ENCODE measurements around the gene GALNT14. TPM values are rescaled to one million over a fixed set of nuclear protein-coding genes. Genes with fewer than 3 reads are reported as not detected.

Gene GALNT14
- total RNA-seq, 2 experiments from 2014 or later = not detected

DNA sequence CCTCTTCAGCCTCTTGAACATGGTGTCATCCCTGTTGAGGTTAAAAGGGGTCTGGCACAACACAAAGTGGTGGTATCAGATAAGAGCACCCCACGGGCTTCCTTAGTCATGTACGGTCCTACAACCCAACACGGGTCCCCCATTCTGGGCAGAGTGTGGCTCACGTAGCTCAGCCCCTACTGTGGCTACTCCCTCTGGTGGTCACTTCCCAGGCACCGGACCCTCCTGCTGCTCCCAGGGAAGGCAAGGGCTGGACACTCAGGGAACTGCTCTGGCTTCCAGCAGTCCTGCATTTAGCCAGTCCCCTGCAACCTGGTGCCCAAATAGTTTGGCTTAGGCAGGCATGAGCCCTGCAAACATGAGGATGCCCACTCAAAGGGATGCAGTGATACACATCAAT lies 58.6 kb downstream of the GALNT14 start:
- no peak overlapping the region for H3K27ac Mint-ChIP-seq
- ChIA-PET CTCF (no interaction called here), POLR2A (no interaction called here)
- no peaks in the 10 kb centered on the region for H3K36me3 Mint-ChIP-seq (ENCODE audit: low read depth)
- H3K9me3 Mint-ChIP-seq (ENCODE audit: insufficient read depth) = no peaks in the 10 kb centered on the region
- ATAC-seq (no peak), DNase-seq (no peak)
- H3K4me1 Mint-ChIP-seq (ENCODE audit: low read depth) = no peaks in the 10 kb centered on the region
- no peak overlapping the region for H3K4me3 Mint-ChIP-seq
- no peaks in the 10 kb centered on the region for H3K27me3 Mint-ChIP-seq (ENCODE audit: low read depth)

DNA sequence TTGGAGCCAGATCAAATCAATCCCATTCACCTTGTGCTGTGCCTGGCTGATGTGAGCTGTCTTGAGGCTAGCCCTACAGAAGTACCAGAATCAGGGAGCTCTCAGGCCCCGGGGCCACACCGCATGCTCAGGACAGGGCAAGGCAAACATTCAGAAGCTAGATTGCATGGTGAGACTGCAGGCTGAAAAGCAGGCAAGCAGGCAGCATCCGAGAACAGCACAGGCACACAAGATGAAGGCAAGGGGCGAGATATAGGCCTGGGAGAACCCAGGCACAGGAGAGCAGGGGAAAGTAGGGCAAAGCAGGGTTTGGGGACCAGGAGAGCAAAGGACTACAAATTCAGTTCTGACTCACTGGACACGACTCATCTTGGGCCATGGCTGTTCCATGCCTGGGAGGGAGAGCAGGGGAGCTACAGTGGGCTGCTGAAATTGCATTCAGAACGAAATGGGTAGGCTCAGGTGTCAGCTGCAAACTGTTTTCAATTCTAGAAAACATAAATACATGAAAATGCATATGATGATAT lies 59.6 kb downstream of the GALNT14 start:
- Mint-ChIP-seq H3K4me3 (no peak overlapping the region), H3K9me3 (ENCODE audit: insufficient read depth) (no peaks in the 10 kb centered on the region), H3K36me3 (ENCODE audit: low read depth) (no peaks in the 10 kb centered on the region), H3K27ac (no peak overlapping the region), H3K27me3 (ENCODE audit: low read depth) (no peaks in the 10 kb centered on the region), H3K4me1 (ENCODE audit: low read depth) (no peaks in the 10 kb centered on the region)
- CTCF ChIA-PET = no interaction called here
- POLR2A ChIA-PET = no interaction called here
- ATAC-seq (no peak), DNase-seq (no peak)

- H3K4me1 Mint-ChIP-seq (ENCODE audit: low read depth) = no peaks in the 10 kb centered on the region
- no peaks in the 10 kb centered on the region for H3K36me3 Mint-ChIP-seq (ENCODE audit: low read depth)
- ATAC-seq (no peak), DNase-seq (no peak)
- no peak overlapping the region for H3K4me3 Mint-ChIP-seq
- H3K9me3 Mint-ChIP-seq (ENCODE audit: insufficient read depth) = no peaks in the 10 kb centered on the region
- H3K27ac Mint-ChIP-seq = no peak overlapping the region
- H3K27me3 Mint-ChIP-seq (ENCODE audit: low read depth) = no peaks in the 10 kb centered on the region
- ChIA-PET POLR2A (no interaction called here), CTCF (no interaction called here)
Observed at GRCh38 chr2:31078011-31078410, 60.2 kb downstream of the GALNT14 start.

- H3K27ac Mint-ChIP-seq = no peak overlapping the region
- ChIA-PET POLR2A (no interaction called here), CTCF (interaction anchor here (1.0 kb wide), 1 partner anchor 20 kb away, joined by 3 read pairs; no protein-coding TSS in a partner anchor)
- DNase-seq (no peak), ATAC-seq (no peak)
- no peaks in the 10 kb centered on the region for H3K27me3 Mint-ChIP-seq (ENCODE audit: low read depth)
- H3K36me3 Mint-ChIP-seq (ENCODE audit: low read depth) = no peaks in the 10 kb centered on the region
- H3K4me3 Mint-ChIP-seq = no peak overlapping the region
- no peaks in the 10 kb centered on the region for H3K4me1 Mint-ChIP-seq (ENCODE audit: low read depth)
- no peaks in the 10 kb centered on the region for H3K9me3 Mint-ChIP-seq (ENCODE audit: insufficient read depth)
Observed at GRCh38 chr2:31075941-31076590, 62.2 kb downstream of the GALNT14 start.

- Mint-ChIP-seq H3K36me3 (ENCODE audit: low read depth) (no peaks in the 10 kb centered on the region), H3K27me3 (ENCODE audit: low read depth) (no peaks in the 10 kb centered on the region), H3K4me1 (ENCODE audit: low read depth) (no peaks in the 10 kb centered on the region), H3K4me3 (no peak overlapping the region), H3K27ac (no peak overlapping the region), H3K9me3 (ENCODE audit: insufficient read depth) (no peaks in the 10 kb centered on the region)
- ATAC-seq = no peak
- no peak for DNase-seq
- CTCF ChIA-PET = no interaction called here
- POLR2A ChIA-PET = no interaction called here
Observed at GRCh38 chr2:31075431-31075830, 62.8 kb downstream of the GALNT14 start.

- ATAC-seq (no peak), DNase-seq (no peak)
- ChIA-PET CTCF (no interaction called here), POLR2A (no interaction called here)
- no peaks in the 10 kb centered on the region for H3K27me3 Mint-ChIP-seq (ENCODE audit: low read depth)
- H3K27ac Mint-ChIP-seq = no peak overlapping the region
- no peaks in the 10 kb centered on the region for H3K36me3 Mint-ChIP-seq (ENCODE audit: low read depth)
- H3K4me3 Mint-ChIP-seq = no peak overlapping the region
- H3K4me1 Mint-ChIP-seq (ENCODE audit: low read depth) = no peaks in the 10 kb centered on the region
- H3K9me3 Mint-ChIP-seq (ENCODE audit: insufficient read depth) = no peaks in the 10 kb centered on the region
Observed at GRCh38 chr2:31071741-31072140, 66.5 kb downstream of the GALNT14 start.

GRCh38 chr2:31070339-31071125 lies 67.7 kb downstream of the GALNT14 start:
- ATAC-seq = no peak
- H3K4me1 Mint-ChIP-seq (ENCODE audit: low read depth) = no peaks in the 10 kb centered on the region
- POLR2A ChIA-PET = no interaction called here

GRCh38 chr2:31069643-31070325 lies 68.5 kb downstream of the GALNT14 start:
- H3K36me3 Mint-ChIP-seq (ENCODE audit: low read depth) = no peaks in the 10 kb centered on the region
- no peak for DNase-seq
- no peaks in the 10 kb centered on the region for H3K27me3 Mint-ChIP-seq (ENCODE audit: low read depth)
- ATAC-seq = no peak
- no peaks in the 10 kb centered on the region for H3K9me3 Mint-ChIP-seq (ENCODE audit: insufficient read depth)
- ChIA-PET CTCF (no interaction called here), POLR2A (no interaction called here)
- no peak overlapping the region for H3K4me3 Mint-ChIP-seq
- no peak overlapping the region for H3K27ac Mint-ChIP-seq
- no peaks in the 10 kb centered on the region for H3K4me1 Mint-ChIP-seq (ENCODE audit: low read depth)

More at GRCh38 chr2:31070339-31071125, 67.7 kb downstream of the GALNT14 start:
- CTCF ChIA-PET = interaction anchor here (0.7 kb wide), 1 partner anchor 100 kb away, joined by 3 read pairs; no protein-coding TSS in a partner anchor
- H3K27me3 Mint-ChIP-seq (ENCODE audit: low read depth) = no peaks in the 10 kb centered on the region
- H3K4me3 Mint-ChIP-seq = no peak overlapping the region
- no peaks in the 10 kb centered on the region for H3K9me3 Mint-ChIP-seq (ENCODE audit: insufficient read depth)
- H3K27ac Mint-ChIP-seq = no peak overlapping the region
- no peak for DNase-seq
- H3K36me3 Mint-ChIP-seq (ENCODE audit: low read depth) = no peaks in the 10 kb centered on the region

- CTCF ChIA-PET = no interaction called here
- no peaks in the 10 kb centered on the region for H3K36me3 Mint-ChIP-seq (ENCODE audit: low read depth)
Observed at GRCh38 chr2:31067259-31067658, 71.0 kb downstream of the GALNT14 start.

GRCh38 chr2:31066551-31066950 lies 71.7 kb downstream of the GALNT14 start:
- H3K4me1 Mint-ChIP-seq (ENCODE audit: low read depth) = no peaks in the 10 kb centered on the region
- no peaks in the 10 kb centered on the region for H3K9me3 Mint-ChIP-seq (ENCODE audit: insufficient read depth)
- DNase-seq (no peak), ATAC-seq (no peak)
- H3K4me3 Mint-ChIP-seq = no peak overlapping the region
- no peak overlapping the region for H3K27ac Mint-ChIP-seq
- POLR2A ChIA-PET = no interaction called here
- H3K27me3 Mint-ChIP-seq (ENCODE audit: low read depth) = no peaks in the 10 kb centered on the region
- CTCF ChIA-PET = no interaction called here
- H3K36me3 Mint-ChIP-seq (ENCODE audit: low read depth) = no peaks in the 10 kb centered on the region

More at GRCh38 chr2:31067259-31067658, 71.0 kb downstream of the GALNT14 start:
- Mint-ChIP-seq H3K9me3 (ENCODE audit: insufficient read depth) (no peaks in the 10 kb centered on the region), H3K4me1 (ENCODE audit: low read depth) (no peaks in the 10 kb centered on the region), H3K27me3 (ENCODE audit: low read depth) (no peaks in the 10 kb centered on the region), H3K4me3 (no peak overlapping the region), H3K27ac (no peak overlapping the region)
- DNase-seq = no peak
- POLR2A ChIA-PET = no interaction called here
- no peak for ATAC-seq

GRCh38 chr2:31066086-31066485 lies 72.2 kb downstream of the GALNT14 start:
- CTCF ChIA-PET = no interaction called here
- DNase-seq (no peak), ATAC-seq (no peak)
- H3K36me3 Mint-ChIP-seq (ENCODE audit: low read depth) = no peaks in the 10 kb centered on the region
- POLR2A ChIA-PET = no interaction called here
- no peak overlapping the region for H3K4me3 Mint-ChIP-seq
- H3K27ac Mint-ChIP-seq = no peak overlapping the region
- no peaks in the 10 kb centered on the region for H3K4me1 Mint-ChIP-seq (ENCODE audit: low read depth)
- H3K9me3 Mint-ChIP-seq (ENCODE audit: insufficient read depth) = no peaks in the 10 kb centered on the region
- H3K27me3 Mint-ChIP-seq (ENCODE audit: low read depth) = no peaks in the 10 kb centered on the region

- DNase-seq = no peak
- H3K36me3 Mint-ChIP-seq (ENCODE audit: low read depth) = no peaks in the 10 kb centered on the region
- no peaks in the 10 kb centered on the region for H3K9me3 Mint-ChIP-seq (ENCODE audit: insufficient read depth)
- no peak overlapping the region for H3K4me3 Mint-ChIP-seq
- ATAC-seq = no peak
- ChIA-PET CTCF (no interaction called here), POLR2A (no interaction called here)
- no peak overlapping the region for H3K27ac Mint-ChIP-seq
- H3K4me1 Mint-ChIP-seq (ENCODE audit: low read depth) = no peaks in the 10 kb centered on the region
- no peaks in the 10 kb centered on the region for H3K27me3 Mint-ChIP-seq (ENCODE audit: low read depth)
Observed at GRCh38 chr2:31065356-31065755, 72.9 kb downstream of the GALNT14 start.
